AML-193 (cell line): ENCODE measurements around the gene IGDCC3.

ENCODE experiments used
- DNase-seq, 2 experiments: peaks; one replicate each; lab custom pipeline; 2025; lab: John Stamatoyannopoulos, UW

The IGDCC3 gene

DNA sequence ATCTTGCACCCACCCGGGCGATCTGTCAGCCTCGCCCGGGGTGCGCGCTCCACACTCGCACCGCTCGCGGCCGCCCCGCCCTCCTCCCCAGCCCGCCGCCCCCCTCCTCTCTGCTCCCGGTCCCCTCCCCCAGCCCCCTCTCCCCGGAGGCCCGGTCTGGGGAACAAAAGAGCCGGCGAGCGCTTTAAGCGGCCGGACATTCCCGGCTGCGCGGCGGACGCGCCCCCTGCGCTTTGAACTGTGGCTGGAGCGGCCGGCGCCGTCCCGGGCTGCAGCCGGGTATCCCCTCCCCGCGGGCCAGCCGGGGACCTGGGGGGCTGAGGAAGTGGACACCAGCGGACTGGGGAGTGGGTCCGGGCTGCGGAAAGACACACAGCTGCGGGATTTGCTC lies at the start of gene IGDCC3:
Gene IGDCC3 (minus strand): TSS at position 27 of the 391 bp plus-strand sequence. CDS start 214 bp downstream, outside the sequence.
- DNase-seq: no peak

- no peak for DNase-seq
These were observed 48.5 kb upstream of the IGDCC3 start for GRCh38 chr15:65426216-65426853.

GRCh38 chr15:65424683-65425082 lies 46.9 kb upstream of the IGDCC3 start:
- DNase-seq: no peak

GRCh38 chr15:65423976-65424679 lies 46.3 kb upstream of the IGDCC3 start:
- DNase-seq: no peak

DNA sequence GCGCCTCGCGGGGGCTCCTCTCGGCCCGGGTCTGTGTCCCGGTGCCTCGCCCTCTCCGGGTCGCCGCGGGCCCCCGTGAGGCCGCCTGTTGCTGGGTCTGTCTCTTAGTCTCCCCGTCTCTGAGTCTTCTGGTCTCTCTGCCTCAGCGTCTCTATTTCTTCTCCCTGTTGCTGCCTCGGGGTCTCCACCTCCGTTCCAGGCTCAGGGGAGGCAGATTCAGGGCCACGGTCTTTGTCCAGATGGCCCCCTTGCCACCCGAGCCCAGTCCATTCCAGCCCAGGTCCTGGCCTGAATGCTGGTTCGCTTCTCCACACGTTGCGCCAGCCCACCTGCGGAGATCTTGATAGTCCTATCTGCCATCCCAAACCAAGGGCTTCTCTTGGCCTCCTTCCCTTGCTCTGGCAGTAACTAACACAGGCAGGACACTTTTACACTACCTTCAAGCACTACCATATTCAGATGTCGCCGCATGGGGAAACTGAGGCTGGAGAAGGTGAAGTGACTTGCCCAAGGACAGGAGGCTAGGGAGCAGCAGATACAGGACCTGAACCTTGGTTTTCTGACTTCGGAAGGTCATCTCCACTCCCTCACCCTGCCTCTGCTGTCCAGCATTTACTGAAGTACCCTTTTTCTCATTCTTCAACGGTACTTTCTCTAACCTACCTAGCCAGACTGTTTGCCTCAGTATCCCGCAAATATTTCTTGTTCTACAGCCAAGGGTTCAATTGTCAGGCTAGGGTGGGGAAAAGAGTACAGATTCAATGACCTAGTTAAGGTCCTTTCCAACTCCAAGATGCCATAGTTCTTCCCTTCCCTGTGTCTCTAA lies 45.6 kb upstream of the IGDCC3 start:
- no peak for DNase-seq

GRCh38 chr15:65421360-65422215 lies 43.8 kb upstream of the IGDCC3 start:
- no peak for DNase-seq

DNA sequence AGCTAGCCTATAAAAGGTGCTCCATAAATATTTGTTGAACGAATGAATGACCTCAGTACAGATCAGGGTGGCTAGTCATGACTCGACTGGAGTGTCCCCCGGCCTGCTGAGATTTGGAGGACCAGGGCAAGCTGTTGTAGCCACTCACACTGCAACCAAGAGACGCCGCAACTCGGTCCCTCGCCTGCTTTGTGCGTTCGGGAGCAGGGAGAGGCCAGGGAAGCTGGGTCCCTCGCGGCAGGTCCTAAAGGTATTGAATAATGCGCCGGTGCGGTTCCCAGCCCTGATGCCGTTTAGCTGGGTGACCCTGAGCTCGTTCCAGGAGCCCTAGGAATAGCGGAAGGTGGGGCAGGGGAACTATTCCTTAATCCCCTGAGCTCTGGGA lies 43.2 kb upstream of the IGDCC3 start:
- DNase-seq: no peak

- no peak for DNase-seq
These were observed 40.8 kb upstream of the IGDCC3 start for GRCh38 chr15:65418596-65418995.

DNA sequence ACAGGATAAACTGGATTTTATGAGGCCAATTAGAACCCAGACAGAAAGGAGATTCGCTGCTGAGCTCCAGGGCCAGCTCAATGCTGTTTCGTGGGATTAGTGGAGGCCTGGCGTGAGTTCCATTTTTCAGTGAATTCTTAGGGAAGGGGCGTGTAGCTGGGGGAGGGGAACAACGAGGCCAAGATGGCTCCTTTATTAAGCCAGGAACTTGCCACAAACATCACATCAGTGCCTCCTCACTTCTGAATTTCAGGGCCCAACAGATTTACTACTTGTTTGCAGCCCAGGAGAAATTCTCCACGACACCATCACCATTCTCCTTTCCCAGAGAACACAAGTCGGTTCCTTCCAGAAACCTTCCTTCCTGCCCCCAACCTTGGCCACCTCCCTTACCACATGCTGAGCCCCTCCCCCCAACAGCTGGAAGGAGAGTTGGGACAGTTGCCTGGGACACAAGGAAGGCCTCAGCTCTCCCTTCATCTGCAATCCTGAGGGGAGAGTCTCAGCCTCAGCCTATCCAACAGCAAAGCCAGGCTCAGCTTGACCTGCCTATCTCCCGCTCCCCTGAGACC lies 39.1 kb upstream of the IGDCC3 start:
- DNase-seq: no peak

GRCh38 chr15:65414841-65415621 lies 37.2 kb upstream of the IGDCC3 start:
- DNase-seq: no peak

- no peak for DNase-seq
These were observed 36.0 kb upstream of the IGDCC3 start for GRCh38 chr15:65413760-65414144.

DNA sequence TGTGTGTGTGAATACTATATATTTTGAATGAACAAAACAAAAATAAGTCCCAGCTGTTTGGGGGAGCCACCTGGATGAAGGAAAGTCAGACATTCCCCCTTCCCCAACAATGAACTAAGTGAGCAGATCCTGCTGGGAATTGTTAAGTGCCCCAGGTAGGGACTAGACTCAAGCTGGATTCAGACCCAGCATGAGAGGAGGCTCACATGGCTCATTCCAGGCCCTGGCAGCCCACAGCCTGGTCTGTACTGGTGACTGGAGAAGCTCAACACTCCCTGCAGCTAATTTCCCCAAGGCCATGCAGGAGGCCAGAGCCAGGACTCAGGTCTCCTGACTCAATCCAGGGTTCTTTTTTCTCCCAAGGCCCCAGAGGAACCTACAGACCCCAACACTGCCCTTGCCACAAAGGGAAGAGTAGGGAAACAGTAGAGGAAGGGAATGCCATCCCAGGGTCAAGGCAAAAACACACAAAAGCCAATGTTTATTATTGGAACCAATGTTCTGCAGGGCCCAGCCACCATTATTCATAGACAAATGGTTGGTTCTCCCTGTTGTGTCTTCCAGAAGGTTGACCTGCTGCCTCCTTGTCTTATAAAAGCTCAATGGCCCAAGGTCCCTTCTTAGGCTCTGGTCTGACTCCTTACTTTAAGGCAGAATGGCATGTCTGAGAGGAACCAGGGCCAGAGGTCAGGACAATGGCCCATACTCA lies 35.4 kb upstream of the IGDCC3 start:
- DNase-seq: no peak

- DNase-seq: no peak
These were observed 34.8 kb upstream of the IGDCC3 start for GRCh38 chr15:65412556-65412955.

GRCh38 chr15:65411465-65412071 lies 33.8 kb upstream of the IGDCC3 start:
- DNase-seq: no peak

DNA sequence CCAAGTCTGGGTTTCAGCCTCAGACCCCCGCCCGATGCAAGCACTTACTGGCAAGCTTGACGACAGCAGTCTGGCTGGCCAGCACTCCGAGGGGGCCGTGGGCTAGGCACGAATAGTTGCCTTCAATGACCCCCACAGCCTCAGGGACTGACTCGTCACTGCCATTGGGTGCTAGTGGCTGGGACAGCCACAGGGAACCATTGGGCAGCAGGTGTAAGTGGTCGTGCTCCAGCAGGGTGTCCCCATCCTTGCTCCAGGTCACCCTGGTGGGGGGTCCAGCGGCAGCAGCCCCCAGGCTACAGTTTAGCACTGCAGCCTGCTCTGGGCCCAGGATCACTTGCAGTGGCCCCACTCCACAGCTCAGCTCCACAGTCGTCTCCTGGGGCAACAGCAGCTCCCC lies 33.2 kb upstream of the IGDCC3 start:
- DNase-seq: no peak

GRCh38 chr15:65410036-65410435 lies 32.2 kb upstream of the IGDCC3 start:
- no peak for DNase-seq

DNA sequence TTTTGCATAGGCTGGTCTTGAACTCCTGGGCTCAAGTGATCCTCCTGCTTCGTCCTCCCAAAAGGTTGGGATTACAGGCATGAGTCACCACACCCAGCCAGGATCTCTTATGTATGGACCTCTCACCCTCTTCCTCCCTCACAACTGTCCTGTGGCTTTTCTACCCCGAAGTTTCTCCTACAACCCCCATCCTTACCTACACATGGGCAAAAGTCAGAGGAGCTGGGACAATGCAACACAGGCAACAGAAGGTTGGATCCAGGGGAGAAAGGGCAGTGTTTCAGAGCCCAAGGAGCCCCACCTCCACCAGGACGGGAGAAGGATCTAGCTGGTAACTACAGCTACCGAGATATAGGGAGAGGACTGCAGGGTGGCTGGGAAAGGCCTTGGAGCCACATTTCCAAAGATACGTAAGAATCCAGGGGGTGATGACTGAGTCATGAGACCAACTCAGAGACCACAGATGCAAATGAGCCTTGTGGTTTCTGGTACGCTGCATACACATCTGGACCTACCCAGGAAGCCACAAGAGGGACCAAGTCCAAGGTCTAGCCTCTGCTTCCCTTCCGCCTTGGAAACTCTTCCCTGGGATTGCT lies 31.3 kb upstream of the IGDCC3 start:
- no peak for DNase-seq

- no peak for DNase-seq
These were observed 30.7 kb upstream of the IGDCC3 start for GRCh38 chr15:65408324-65409035.
